ENCODE measurements around the gene COCH.

- TF ChIP-seq, protein P1, sequence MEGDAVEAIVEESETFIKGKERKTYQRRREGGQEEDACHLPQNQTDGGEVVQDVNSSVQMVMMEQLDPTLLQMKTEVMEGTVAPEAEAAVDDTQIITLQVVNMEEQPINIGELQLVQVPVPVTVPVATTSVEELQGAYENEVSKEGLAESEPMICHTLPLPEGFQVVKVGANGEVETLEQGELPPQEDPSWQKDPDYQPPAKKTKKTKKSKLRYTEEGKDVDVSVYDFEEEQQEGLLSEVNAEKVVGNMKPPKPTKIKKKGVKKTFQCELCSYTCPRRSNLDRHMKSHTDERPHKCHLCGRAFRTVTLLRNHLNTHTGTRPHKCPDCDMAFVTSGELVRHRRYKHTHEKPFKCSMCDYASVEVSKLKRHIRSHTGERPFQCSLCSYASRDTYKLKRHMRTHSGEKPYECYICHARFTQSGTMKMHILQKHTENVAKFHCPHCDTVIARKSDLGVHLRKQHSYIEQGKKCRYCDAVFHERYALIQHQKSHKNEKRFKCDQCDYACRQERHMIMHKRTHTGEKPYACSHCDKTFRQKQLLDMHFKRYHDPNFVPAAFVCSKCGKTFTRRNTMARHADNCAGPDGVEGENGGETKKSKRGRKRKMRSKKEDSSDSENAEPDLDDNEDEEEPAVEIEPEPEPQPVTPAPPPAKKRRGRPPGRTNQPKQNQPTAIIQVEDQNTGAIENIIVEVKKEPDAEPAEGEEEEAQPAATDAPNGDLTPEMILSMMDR (conservative IDR thresholded peaks at IDR 0.05; ENCODE audit: low read length): no peak
- TF ChIP-seq EZH2phosphoT487 (IDR thresholded peaks at IDR 0.05; ENCODE audit: borderline replicate concordance): no peak
Observed at GRCh38 chr14:30882431-30882830, 8.1 kb downstream of the COCH start.
